B cell (primary cell): Measurements from ENCODE around the gene YTHDC1. TPM values are rescaled to one million over a fixed set of nuclear protein-coding genes. Genes with fewer than 3 reads are reported as not detected.
A peak's percentile ranks its signal among the peaks of the same experiment; 100 is the strongest.

ENCODE experiments used
- ATAC-seq: fragments of 200-7000 bp; cut with Tn5 transposase; one replicate; pipeline ENCODE4 v1.10.0; 2021; ENCODE audit warnings: low read depth, mild to moderate bottlenecking, moderate number of reproducible peaks, moderate library complexity
- CTCF ChIA-PET: fragments of 350-600 bp; sonication (Branson Sonifier 250); formaldehyde crosslinking; loops from one replicate; lab custom pipeline; 2021; ENCODE audit warnings: antibody characterized with exemption, inconsistent platforms; lab: Charles Lee
- POLR2A ChIA-PET: fragments of 350-600 bp; sonication (Branson Sonifier 250); formaldehyde crosslinking; loops from one replicate; lab custom pipeline; 2021; ENCODE audit warnings: antibody characterized with exemption; lab: Charles Lee
- DNase-seq: peaks from one replicate; pipeline ENCODE4 v3.0.0; 2013
- H2AFZ ChIP-seq: 2 replicates; pipeline ENCODE4 v1.6.1; 2012; ENCODE audit warnings: mild to moderate bottlenecking, low read depth, low read length; ENCODE audit not compliant: insufficient read depth, poor library complexity, severe bottlenecking
- H3K27ac ChIP-seq, 2 donors: 1 replicate in 1 of 2; 2 replicates in 1 of 2; pipeline ENCODE4 v1.5.1; 2012 to 2013; ENCODE audit warnings: low read length in 2 of 2, mild to moderate bottlenecking in 2 of 2, moderate library complexity in 1 of 2
- H3K27me3 ChIP-seq, 4 experiments: fragments of 200-600 bp in 1 of 4; sonication (generic) in 1 of 4; replicated peaks in 1 of 4; 1 replicate in 2 of 4; 2 replicates in 2 of 4; pipeline versions ENCODE4 v1.6.1 to v1.7.0; 2013 to 2016; ENCODE audit warnings: low read length in 3 of 4, mild to moderate bottlenecking in 2 of 4, mixed read lengths in 1 of 4, moderate library complexity in 1 of 4; ENCODE audit not compliant: insufficient read depth in 4 of 4, control insufficient read depth in 3 of 4; ENCODE audit errors: control extremely low read depth in 1 of 4
- H3K36me3 ChIP-seq, 2 experiments: replicated peaks in 1 of 2; 1 replicate in 1 of 2; 2 replicates in 1 of 2; pipeline versions ENCODE4 v1.6.1 to v1.7.1; 2013; ENCODE audit warnings: low read length in 1 of 2; ENCODE audit not compliant: insufficient read depth in 2 of 2, control insufficient read depth in 1 of 2; ENCODE audit errors: control extremely low read depth in 1 of 2, extremely low read depth in 1 of 2
- H3K4me1 ChIP-seq, 2 donors: fragments of 200-600 bp in 1 of 2; sonication (generic) in 1 of 2; 1 replicate in 1 of 2; 2 replicates in 1 of 2; pipeline versions ENCODE4 v1.5.1 to v1.6.1; 2013 to 2017; ENCODE audit warnings: low read length in 2 of 2; ENCODE audit not compliant: control insufficient read depth in 2 of 2, insufficient read depth in 2 of 2
- H3K4me2 ChIP-seq: replicated peaks from 2 replicates; pipeline ENCODE3; 2012; ENCODE audit warnings: mild to moderate bottlenecking, low read depth, low read length; ENCODE audit not compliant: poor library complexity, severe bottlenecking
- H3K4me3 ChIP-seq, 5 experiments: fragments of 200-600 bp in 1 of 5; sonication (generic) in 1 of 5; 1 replicate in 3 of 5; 2 replicates in 2 of 5; pipeline versions ENCODE4 v1.5.1 to v1.7.0; 2011 to 2016; ENCODE audit warnings: low read length in 4 of 5, mild to moderate bottlenecking in 4 of 5, low read depth in 2 of 5, control low read depth in 1 of 5, moderate library complexity in 1 of 5; ENCODE audit not compliant: insufficient read depth in 1 of 5; ENCODE audit errors: control extremely low read depth in 1 of 5, extremely low read depth in 1 of 5
- H3K79me2 ChIP-seq: fragments of 200-600 bp; sonication (generic); one replicate; pipeline ENCODE4 v1.6.0; 2016; ENCODE audit warnings: low read length; ENCODE audit not compliant: control insufficient read depth, insufficient read depth
- H3K9ac ChIP-seq: fragments of 200-600 bp; sonication (generic); 2 replicates; pipeline ENCODE4 v1.6.1; 2017; ENCODE audit warnings: mild to moderate bottlenecking, low read length, moderate library complexity
- H3K9me3 ChIP-seq, 3 donors: one replicate each; pipeline versions ENCODE4 v1.6.1 to v1.7.1; 2013; ENCODE audit warnings: low read length in 2 of 3; ENCODE audit not compliant: control insufficient read depth in 2 of 3, insufficient read depth in 1 of 3; ENCODE audit errors: control extremely low read depth in 1 of 3
- H4K20me1 ChIP-seq: 2 replicates; pipeline ENCODE4 v1.6.0; 2012; ENCODE audit warnings: mild to moderate bottlenecking, low read length; ENCODE audit not compliant: insufficient read depth, control insufficient read depth, poor library complexity, severe bottlenecking
- H3K27ac Mint-ChIP-seq: one replicate; pipeline ENCODE4 v1.8.0; 2021; ENCODE audit warnings: mixed read lengths
- H3K27me3 Mint-ChIP-seq: one replicate; pipeline ENCODE4 v1.8.0; 2021; ENCODE audit warnings: mixed read lengths
- H3K4me1 Mint-ChIP-seq: one replicate; pipeline ENCODE4 v1.8.0; 2021; ENCODE audit warnings: mixed read lengths
- H3K4me3 Mint-ChIP-seq: one replicate; pipeline ENCODE4 v1.8.0; 2021; ENCODE audit warnings: mixed read lengths
- H3K9me3 Mint-ChIP-seq: one replicate; pipeline ENCODE4 v1.8.0; 2022; ENCODE audit warnings: mixed read lengths; ENCODE audit not compliant: insufficient read depth
- EZH2 ChIP-seq: IDR thresholded peaks from 2 replicates; pipeline ENCODE4 v1.6.1; 2012; ENCODE audit warnings: borderline replicate concordance, low read depth, mild to moderate bottlenecking, moderate library complexity, low read length; ENCODE audit not compliant: insufficient read depth, poor library complexity, severe bottlenecking
- WGBS: methylation state at CpG from one replicate; pipeline ENCODE4 v1.1.5; 2013; ENCODE audit warnings: missing lambda C conversion rate; ENCODE audit not compliant: insufficient coverage; 5-methylcytosine and 5-hydroxymethylcytosine counted together
- intact Hi-C: fragments of 100-400 bp; cut with micrococcal nuclease; formaldehyde crosslinking; loops from one replicate; pipeline ENCODE4 v1.10.0; 2022
- polyA plus RNA-seq: library from polyadenylated mRNA; depleted of rRNA; stranded (reverse); fragments of >200 nt; gene quantifications from 2 replicates; pipeline ENCODE4 v1.2.3, GENCODE V29; 2012
- total RNA-seq, 2 donors: library from RNA; stranded (reverse); fragments of 120-200 nt in 1 of 2; gene quantifications; 1 replicate in 1 of 2; 2 replicates in 1 of 2; pipeline versions ENCODE4 v1.2.3 to v1.2.4, GENCODE V29; 2013 to 2022
- TF ChIP-seq, protein P1 (sequence below): fragments of 200-600 bp; IDR thresholded peaks from one replicate; pipeline ENCODE4 v1.8.0; 2022; ENCODE audit warnings: antibody characterized with exemption, mild to moderate bottlenecking

Gene YTHDC1
- total and polyA plus RNA-seq, 2 donors (not counting 1 experiment from before 2014, with no cell fraction given) = 26.9 to 179 TPM

- no peaks in the 10 kb centered on the region for H3K36me3 ChIP-seq
- no CpG with 5 or more reads among the region's 5 CpGs for WGBS
- peaks cover 77% of the 10 kb centered on the region for H4K20me1 ChIP-seq
- ChIA-PET POLR2A (no interaction called here), CTCF (interaction anchor here (1.2 kb wide), 1 partner anchor 11 kb away, joined by 3 read pairs; no protein-coding TSS in a partner anchor)
- H3K4me3 Mint-ChIP-seq = no peak overlapping the region
- peaks cover 33 to 49% of the 10 kb centered on the region in 2 donors for H3K4me1 ChIP-seq
- H3K4me1 Mint-ChIP-seq = peaks cover 68% of the 10 kb centered on the region
- no peak overlapping the region for H3K9ac ChIP-seq
- H3K4me3 ChIP-seq = no peak overlapping the region
- no peaks in the 10 kb centered on the region for H3K9me3 ChIP-seq
- H3K27ac ChIP-seq = peak overlapping the region in 1 of 2 donors; percentile 6
- intact Hi-C loops = loop anchor here (5.0 kb wide), 1 partner anchor 228 kb away; no protein-coding TSS in a partner anchor
- TF ChIP-seq EZH2 = no peak
- TF ChIP-seq, protein P1, sequence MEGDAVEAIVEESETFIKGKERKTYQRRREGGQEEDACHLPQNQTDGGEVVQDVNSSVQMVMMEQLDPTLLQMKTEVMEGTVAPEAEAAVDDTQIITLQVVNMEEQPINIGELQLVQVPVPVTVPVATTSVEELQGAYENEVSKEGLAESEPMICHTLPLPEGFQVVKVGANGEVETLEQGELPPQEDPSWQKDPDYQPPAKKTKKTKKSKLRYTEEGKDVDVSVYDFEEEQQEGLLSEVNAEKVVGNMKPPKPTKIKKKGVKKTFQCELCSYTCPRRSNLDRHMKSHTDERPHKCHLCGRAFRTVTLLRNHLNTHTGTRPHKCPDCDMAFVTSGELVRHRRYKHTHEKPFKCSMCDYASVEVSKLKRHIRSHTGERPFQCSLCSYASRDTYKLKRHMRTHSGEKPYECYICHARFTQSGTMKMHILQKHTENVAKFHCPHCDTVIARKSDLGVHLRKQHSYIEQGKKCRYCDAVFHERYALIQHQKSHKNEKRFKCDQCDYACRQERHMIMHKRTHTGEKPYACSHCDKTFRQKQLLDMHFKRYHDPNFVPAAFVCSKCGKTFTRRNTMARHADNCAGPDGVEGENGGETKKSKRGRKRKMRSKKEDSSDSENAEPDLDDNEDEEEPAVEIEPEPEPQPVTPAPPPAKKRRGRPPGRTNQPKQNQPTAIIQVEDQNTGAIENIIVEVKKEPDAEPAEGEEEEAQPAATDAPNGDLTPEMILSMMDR = no peak
- no peaks in the 10 kb centered on the region for H3K27me3 Mint-ChIP-seq
- no peaks in the 10 kb centered on the region for H3K27me3 ChIP-seq
- no peak for ATAC-seq
- H2AFZ ChIP-seq = no peak overlapping the region
- H3K27ac Mint-ChIP-seq = no peak overlapping the region
- no peaks in the 10 kb centered on the region for H3K9me3 Mint-ChIP-seq
- H3K4me2 ChIP-seq = peak overlapping the region; percentile 4
- peaks cover 100% of the 10 kb centered on the region for H3K79me2 ChIP-seq
- DNase-seq = no peak
Measured at GRCh38 chr4:68344785-68345184, 5.1 kb downstream of the YTHDC1 start.

- DNase-seq = no peak
- H3K9me3 ChIP-seq = no peaks in the 10 kb centered on the region
- Mint-ChIP-seq H3K27ac (no peak overlapping the region), H3K9me3 (no peaks in the 10 kb centered on the region), H3K27me3 (no peaks in the 10 kb centered on the region), H3K4me1 (peaks cover 74% of the 10 kb centered on the region), H3K4me3 (peak overlapping the region; percentile 3)
- CTCF ChIA-PET = interaction anchor here (0.6 to 1.2 kb wide), 2 partner anchors 10 to 40 kb away, joined by 3 read pairs; no protein-coding TSS in a partner anchor
- peaks cover 0 to 2% of the 10 kb centered on the region in 2 experiments for H3K36me3 ChIP-seq
- POLR2A ChIA-PET = no interaction called here
- ATAC-seq = no peak
- H4K20me1 ChIP-seq = peaks cover 82% of the 10 kb centered on the region
- intact Hi-C loops = no loop called here
- WGBS = 88% methylated on average over 1 of the region's 2 CpGs
- H2AFZ ChIP-seq = no peak overlapping the region
- peak overlapping the region; percentile 4 for H3K4me2 ChIP-seq
- H3K4me3 ChIP-seq = no peak overlapping the region
- peak overlapping the region in 1 of 2 donors; percentile 32 for H3K27ac ChIP-seq
- no peak overlapping the region for H3K9ac ChIP-seq
- TF ChIP-seq, protein P1 = no peak
- no peak for TF ChIP-seq EZH2
- peaks cover 33 to 49% of the 10 kb centered on the region in 2 donors for H3K4me1 ChIP-seq
- peaks cover 100% of the 10 kb centered on the region for H3K79me2 ChIP-seq
- H3K27me3 ChIP-seq = no peaks in the 10 kb centered on the region
Measured at GRCh38 chr4:68344049-68344448, 5.8 kb downstream of the YTHDC1 start.
